ENCODE measurements around the gene C16orf86.

GRCh38 chr16:67667453-67667816, 821 bp downstream of the C16orf86 start:
- TF ChIP-seq CTCF (IDR thresholded peaks at IDR 0.05) (no peak), POLR2A (IDR thresholded peaks at IDR 0.05) (no peak)

Data from adrenal gland (tissue), 5 donors.